SU-DHL-6 (cell line): ENCODE measurements around the gene LASP1.

Source experiments
- H2AFZ ChIP-seq: fragments of 200-600 bp; sonication (generic); 2 replicates; pipeline ENCODE4 v1.6.1; 2014; ENCODE audit warnings: low read depth, mild to moderate bottlenecking, moderate library complexity, mixed read lengths, antibody characterized with exemption, low read length; ENCODE audit not compliant: severe bottlenecking
- H3F3A ChIP-seq: fragments of 200-600 bp; shearing (Covaris generic); 2 replicates; pipeline ENCODE4 v1.6.0; 2016; ENCODE audit warnings: antibody characterized with exemption, mild to moderate bottlenecking; ENCODE audit not compliant: insufficient read depth
- H3K27ac ChIP-seq: fragments of 200-600 bp; sonication (generic); 2 replicates; pipeline ENCODE4 v1.5.1; 2016; ENCODE audit warnings: low read depth, mild to moderate bottlenecking, low read length, moderate library complexity, mixed read lengths
- H3K27me3 ChIP-seq: fragments of 200-600 bp; sonication (generic), shearing (Covaris generic); 2 replicates; pipeline ENCODE4 v1.6.0; 2014; ENCODE audit warnings: mild to moderate bottlenecking, low read length
- H3K36me3 ChIP-seq: fragments of 200-600 bp; sonication (generic); 2 replicates; pipeline ENCODE4 v1.6.1; 2014; ENCODE audit warnings: mild to moderate bottlenecking, low read length, mixed read lengths
- H3K4me2 ChIP-seq: fragments of 300-600, 200-600 bp; shearing (Covaris generic), sonication (generic); 2 replicates; pipeline ENCODE4 v1.6.0; 2014; ENCODE audit warnings: low read length, low read depth, mild to moderate bottlenecking; ENCODE audit not compliant: poor library complexity, severe bottlenecking
- H3K4me3 ChIP-seq: fragments of 200-600 bp; sonication (generic); 2 replicates; pipeline ENCODE4 v1.5.1; 2014; ENCODE audit warnings: antibody characterized with exemption, low read length, mild to moderate bottlenecking, mixed read lengths; ENCODE audit not compliant: insufficient read depth, poor library complexity, severe bottlenecking
- H3K79me2 ChIP-seq: fragments of 200-600 bp; sonication (generic); 2 replicates; pipeline ENCODE4 v1.6.1; 2014; ENCODE audit warnings: mild to moderate bottlenecking, low read length, moderate library complexity; ENCODE audit not compliant: insufficient read depth
- H3K9ac ChIP-seq: fragments of 200-600 bp; sonication (generic); 2 replicates; pipeline ENCODE4 v1.7.0; 2014; ENCODE audit warnings: mild to moderate bottlenecking, low read length
- H3K9me2 ChIP-seq: fragments of 200-600 bp; sonication (generic); replicated peaks from 2 replicates; pipeline ENCODE4 v1.6.1; 2014; ENCODE audit warnings: low read length; ENCODE audit not compliant: insufficient read depth
- H3K9me3 ChIP-seq: fragments of 200-600 bp; sonication (generic); 2 replicates; pipeline ENCODE4 v1.6.1; 2014; ENCODE audit warnings: low read length, mixed read lengths; ENCODE audit not compliant: insufficient read depth
- H4K20me1 ChIP-seq: fragments of 200-600 bp; sonication (generic); 2 replicates; pipeline ENCODE4 v1.6.1; 2014; ENCODE audit warnings: low read depth, mild to moderate bottlenecking, antibody characterized with exemption, low read length, moderate library complexity, mixed read lengths
- EZH2phosphoT487 ChIP-seq: fragments of 200-600 bp; sonication (generic), shearing (Covaris generic); conservative IDR thresholded peaks from 2 replicates; pipeline ENCODE4 v1.6.1; 2018; ENCODE audit warnings: mild to moderate bottlenecking, antibody characterized with exemption, low read length, moderate library complexity, mixed read lengths
- TF ChIP-seq, protein P1 (sequence below): fragments of 200-600 bp; sonication (generic); IDR thresholded peaks from one replicate; pipeline ENCODE4 v1.5.1; 2017; ENCODE audit warnings: antibody characterized with exemption, mild to moderate bottlenecking, low read length, moderate library complexity; ENCODE audit not compliant: insufficient read depth, poor library complexity, severe bottlenecking

Gene LASP1

DNA sequence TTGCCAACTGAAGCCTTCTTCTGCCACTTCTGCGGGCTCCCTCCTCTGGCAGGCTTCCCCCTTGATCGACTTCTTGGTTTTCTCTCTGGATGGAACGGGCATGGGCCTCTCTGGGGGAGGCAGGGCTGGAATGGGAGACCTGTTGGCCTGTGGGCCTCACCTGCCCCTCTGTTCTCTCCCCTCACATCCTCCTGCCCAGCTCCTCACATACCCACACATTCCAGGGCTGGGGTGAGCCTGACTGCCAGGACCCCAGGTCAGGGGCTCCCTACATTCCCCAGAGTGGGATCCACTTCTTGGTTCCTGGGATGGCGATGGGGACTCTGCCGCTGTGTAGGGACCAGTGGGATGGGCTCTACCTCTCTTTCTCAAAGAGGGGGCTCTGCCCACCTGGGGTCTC, 49.1 kb downstream of the LASP1 start:
- Histone ChIP-seq H2AFZ (no peak overlapping the region), H3K36me3 (no peaks in the 10 kb centered on the region), H3K9me2 (no peaks in the 10 kb centered on the region), H3K79me2 (no peaks in the 10 kb centered on the region), H3K27ac (no peak overlapping the region), H3K4me2 (no peak overlapping the region), H3K9me3 (no peaks in the 10 kb centered on the region), H3K9ac (no peak overlapping the region), H3K4me3 (no peak overlapping the region), H4K20me1 (no peaks in the 10 kb centered on the region), H3K27me3 (no peaks in the 10 kb centered on the region), H3F3A (no peaks in the 10 kb centered on the region)
- TF ChIP-seq, protein P1, sequence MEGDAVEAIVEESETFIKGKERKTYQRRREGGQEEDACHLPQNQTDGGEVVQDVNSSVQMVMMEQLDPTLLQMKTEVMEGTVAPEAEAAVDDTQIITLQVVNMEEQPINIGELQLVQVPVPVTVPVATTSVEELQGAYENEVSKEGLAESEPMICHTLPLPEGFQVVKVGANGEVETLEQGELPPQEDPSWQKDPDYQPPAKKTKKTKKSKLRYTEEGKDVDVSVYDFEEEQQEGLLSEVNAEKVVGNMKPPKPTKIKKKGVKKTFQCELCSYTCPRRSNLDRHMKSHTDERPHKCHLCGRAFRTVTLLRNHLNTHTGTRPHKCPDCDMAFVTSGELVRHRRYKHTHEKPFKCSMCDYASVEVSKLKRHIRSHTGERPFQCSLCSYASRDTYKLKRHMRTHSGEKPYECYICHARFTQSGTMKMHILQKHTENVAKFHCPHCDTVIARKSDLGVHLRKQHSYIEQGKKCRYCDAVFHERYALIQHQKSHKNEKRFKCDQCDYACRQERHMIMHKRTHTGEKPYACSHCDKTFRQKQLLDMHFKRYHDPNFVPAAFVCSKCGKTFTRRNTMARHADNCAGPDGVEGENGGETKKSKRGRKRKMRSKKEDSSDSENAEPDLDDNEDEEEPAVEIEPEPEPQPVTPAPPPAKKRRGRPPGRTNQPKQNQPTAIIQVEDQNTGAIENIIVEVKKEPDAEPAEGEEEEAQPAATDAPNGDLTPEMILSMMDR = no peak
- TF ChIP-seq EZH2phosphoT487 = no peak

DNA sequence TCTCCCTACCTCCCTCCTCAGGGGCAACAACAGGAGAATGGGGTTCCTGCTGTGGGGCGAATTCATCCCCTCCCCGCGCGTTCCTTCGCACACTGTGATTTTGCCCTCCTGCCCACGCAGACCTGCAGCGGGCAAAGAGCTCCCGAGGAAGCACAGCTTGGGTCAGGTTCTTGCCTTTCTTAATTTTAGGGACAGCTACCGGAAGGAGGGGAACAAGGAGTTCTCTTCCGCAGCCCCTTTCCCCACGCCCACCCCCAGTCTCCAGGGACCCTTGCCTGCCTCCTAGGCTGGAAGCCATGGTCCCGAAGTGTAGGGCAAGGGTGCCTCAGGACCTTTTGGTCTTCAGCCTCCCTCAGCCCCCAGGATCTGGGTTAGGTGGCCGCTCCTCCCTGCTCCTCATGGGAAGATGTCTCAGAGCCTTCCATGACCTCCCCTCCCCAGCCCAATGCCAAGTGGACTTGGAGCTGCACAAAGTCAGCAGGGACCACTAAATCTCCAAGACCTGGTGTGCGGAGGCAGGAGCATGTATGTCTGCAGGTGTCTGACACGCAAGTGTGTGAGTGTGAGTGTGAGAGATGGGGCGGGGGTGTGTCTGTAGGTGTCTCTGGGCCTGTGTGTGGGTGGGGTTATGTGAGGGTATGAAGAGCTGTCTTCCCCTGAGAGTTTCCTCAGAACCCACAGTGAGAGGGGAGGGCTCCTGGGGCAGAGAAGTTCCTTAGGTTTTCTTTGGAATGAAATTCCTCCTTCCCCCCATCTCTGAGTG, 49.6 kb downstream of the LASP1 start:
- Histone ChIP-seq H3K4me3 (no peak overlapping the region), H3K9me2 (no peaks in the 10 kb centered on the region), H3F3A (no peaks in the 10 kb centered on the region), H4K20me1 (no peaks in the 10 kb centered on the region), H3K9me3 (no peaks in the 10 kb centered on the region), H3K79me2 (no peaks in the 10 kb centered on the region), H3K4me2 (no peak overlapping the region), H3K36me3 (no peaks in the 10 kb centered on the region), H3K27ac (no peak overlapping the region), H2AFZ (no peak overlapping the region), H3K9ac (no peak overlapping the region), H3K27me3 (no peaks in the 10 kb centered on the region)
- TF ChIP-seq EZH2phosphoT487 = no peak
- TF ChIP-seq, protein P1 = no peak

DNA sequence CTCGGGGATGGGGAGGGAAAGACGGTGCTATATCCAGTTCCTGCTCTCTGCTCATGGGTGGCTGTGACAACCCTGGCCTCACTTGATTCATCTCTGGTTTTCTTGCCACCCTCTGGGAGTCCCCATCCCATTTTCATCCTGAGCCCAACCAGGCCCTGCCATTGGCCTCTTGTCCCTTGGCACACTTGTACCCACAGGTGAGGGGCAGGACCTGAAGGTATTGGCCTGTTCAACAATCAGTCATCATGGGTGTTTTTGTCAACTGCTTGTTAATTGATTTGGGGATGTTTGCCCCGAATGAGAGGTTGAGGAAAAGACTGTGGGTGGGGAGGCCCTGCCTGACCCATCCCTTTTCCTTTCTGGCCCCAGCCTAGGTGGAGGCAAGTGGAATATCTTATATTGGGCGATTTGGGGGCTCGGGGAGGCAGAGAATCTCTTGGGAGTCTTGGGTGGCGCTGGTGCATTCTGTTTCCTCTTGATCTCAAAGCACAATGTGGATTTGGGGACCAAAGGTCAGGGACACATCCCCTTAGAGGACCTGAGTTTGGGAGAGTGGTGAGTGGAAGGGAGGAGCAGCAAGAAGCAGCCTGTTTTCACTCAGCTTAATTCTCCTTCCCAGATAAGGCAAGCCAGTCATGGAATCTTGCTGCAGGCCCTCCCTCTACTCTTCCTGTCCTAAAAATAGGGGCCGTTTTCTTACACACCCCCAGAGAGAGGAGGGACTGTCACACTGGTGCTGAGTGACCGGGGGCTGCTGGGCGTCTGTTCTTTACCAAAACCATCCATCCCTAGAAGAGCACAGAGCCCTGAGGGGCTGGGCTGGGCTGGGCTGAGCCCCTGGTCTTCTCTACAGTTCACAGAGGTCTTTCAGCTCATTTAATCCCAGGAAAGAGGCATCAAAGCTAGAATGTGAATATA, 50.8 kb downstream of the LASP1 start:
- Histone ChIP-seq H3K9me3 (no peaks in the 10 kb centered on the region), H3K79me2 (no peaks in the 10 kb centered on the region), H3K4me3 (no peak overlapping the region), H4K20me1 (no peaks in the 10 kb centered on the region), H3F3A (no peaks in the 10 kb centered on the region), H3K9me2 (no peaks in the 10 kb centered on the region), H3K36me3 (no peaks in the 10 kb centered on the region), H3K27ac (no peak overlapping the region), H3K9ac (no peak overlapping the region), H2AFZ (no peak overlapping the region), H3K27me3 (no peaks in the 10 kb centered on the region), H3K4me2 (no peak overlapping the region)
- TF ChIP-seq, protein P1 = no peak
- no peak for TF ChIP-seq EZH2phosphoT487
